Liver (tissue), 3 donors: ENCODE results near the gene DISP3.

Experiments
- EGR1 ChIP-seq, 2 donors: IDR thresholded peaks; 2 replicates each; pipeline ENCODE4 v1.6.1; 2016 to 2018; ENCODE audit warnings: antibody characterized with exemption in 2 of 2, low read depth in 2 of 2
- FOXA1 ChIP-seq: IDR thresholded peaks from 2 replicates; pipeline ENCODE4 v1.6.1; 2016; ENCODE audit warnings: antibody characterized with exemption
- NR2F2 ChIP-seq: IDR thresholded peaks from 2 replicates; pipeline ENCODE4 v1.6.1; 2016; ENCODE audit warnings: antibody characterized with exemption
- SP1 ChIP-seq: IDR thresholded peaks from 2 replicates; pipeline ENCODE4 v1.6.1; 2018; ENCODE audit warnings: antibody characterized with exemption, mild to moderate bottlenecking
- TAF1 ChIP-seq: conservative IDR thresholded peaks from 2 replicates; pipeline ENCODE4 v1.6.1; 2016; ENCODE audit warnings: antibody characterized with exemption, mild to moderate bottlenecking
- YY1 ChIP-seq: IDR thresholded peaks from 2 replicates; pipeline ENCODE4 v1.6.1; 2016; ENCODE audit warnings: antibody characterized with exemption, mild to moderate bottlenecking
- TF ChIP-seq, protein P1 (sequence below): fragments of 150-350 bp; IDR thresholded peaks from 2 replicates; pipeline ENCODE4 v1.5.1; 2017; ENCODE audit warnings: improper control_type of control experiment, low read depth, low read length; ENCODE audit not compliant: missing input control
- TF ChIP-seq, protein P2 (sequence below): IDR thresholded peaks from 2 replicates; pipeline ENCODE4 v1.6.1; 2016; ENCODE audit warnings: antibody characterized with exemption
- TF ChIP-seq, protein P3 (sequence below): IDR thresholded peaks from 2 replicates; pipeline ENCODE4 v1.6.1; 2016; ENCODE audit warnings: antibody characterized with exemption, mild to moderate bottlenecking
- donor health status: healthy.
- donor health status: healthy.

DNA sequence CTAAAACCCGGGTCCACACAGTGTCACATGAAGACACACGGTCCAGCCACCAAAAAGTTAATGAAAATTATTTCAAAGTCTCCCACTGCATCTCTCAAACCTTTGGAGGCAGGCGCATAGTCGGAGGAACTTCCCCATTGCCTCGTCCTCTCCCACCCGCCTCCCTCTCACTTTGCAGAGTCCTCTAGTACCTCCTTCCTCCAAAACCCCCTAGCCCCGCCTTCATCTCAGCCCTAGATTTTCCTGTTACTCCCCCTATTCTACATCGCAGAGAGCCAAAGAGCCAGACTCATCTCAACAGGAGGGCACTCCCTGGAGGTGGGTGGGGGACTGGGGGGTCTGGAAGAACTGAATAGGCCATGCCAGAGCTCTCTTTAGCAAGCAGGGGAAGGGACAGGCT, 79.3 kb downstream of the DISP3 start:
- TF ChIP-seq, protein P1, sequence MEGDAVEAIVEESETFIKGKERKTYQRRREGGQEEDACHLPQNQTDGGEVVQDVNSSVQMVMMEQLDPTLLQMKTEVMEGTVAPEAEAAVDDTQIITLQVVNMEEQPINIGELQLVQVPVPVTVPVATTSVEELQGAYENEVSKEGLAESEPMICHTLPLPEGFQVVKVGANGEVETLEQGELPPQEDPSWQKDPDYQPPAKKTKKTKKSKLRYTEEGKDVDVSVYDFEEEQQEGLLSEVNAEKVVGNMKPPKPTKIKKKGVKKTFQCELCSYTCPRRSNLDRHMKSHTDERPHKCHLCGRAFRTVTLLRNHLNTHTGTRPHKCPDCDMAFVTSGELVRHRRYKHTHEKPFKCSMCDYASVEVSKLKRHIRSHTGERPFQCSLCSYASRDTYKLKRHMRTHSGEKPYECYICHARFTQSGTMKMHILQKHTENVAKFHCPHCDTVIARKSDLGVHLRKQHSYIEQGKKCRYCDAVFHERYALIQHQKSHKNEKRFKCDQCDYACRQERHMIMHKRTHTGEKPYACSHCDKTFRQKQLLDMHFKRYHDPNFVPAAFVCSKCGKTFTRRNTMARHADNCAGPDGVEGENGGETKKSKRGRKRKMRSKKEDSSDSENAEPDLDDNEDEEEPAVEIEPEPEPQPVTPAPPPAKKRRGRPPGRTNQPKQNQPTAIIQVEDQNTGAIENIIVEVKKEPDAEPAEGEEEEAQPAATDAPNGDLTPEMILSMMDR: no peak
- TF ChIP-seq TAF1 (no peak), YY1 (no peak), SP1 (no peak), FOXA1 (no peak), EGR1 (IDR thresholded peaks at IDR 0.05; ENCODE audit: low read depth in 2 of 2) (no peak), NR2F2 (no peak)
- TF ChIP-seq, protein P2, sequence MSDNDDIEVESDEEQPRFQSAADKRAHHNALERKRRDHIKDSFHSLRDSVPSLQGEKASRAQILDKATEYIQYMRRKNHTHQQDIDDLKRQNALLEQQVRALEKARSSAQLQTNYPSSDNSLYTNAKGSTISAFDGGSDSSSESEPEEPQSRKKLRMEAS: no peak
- TF ChIP-seq, protein P3, sequence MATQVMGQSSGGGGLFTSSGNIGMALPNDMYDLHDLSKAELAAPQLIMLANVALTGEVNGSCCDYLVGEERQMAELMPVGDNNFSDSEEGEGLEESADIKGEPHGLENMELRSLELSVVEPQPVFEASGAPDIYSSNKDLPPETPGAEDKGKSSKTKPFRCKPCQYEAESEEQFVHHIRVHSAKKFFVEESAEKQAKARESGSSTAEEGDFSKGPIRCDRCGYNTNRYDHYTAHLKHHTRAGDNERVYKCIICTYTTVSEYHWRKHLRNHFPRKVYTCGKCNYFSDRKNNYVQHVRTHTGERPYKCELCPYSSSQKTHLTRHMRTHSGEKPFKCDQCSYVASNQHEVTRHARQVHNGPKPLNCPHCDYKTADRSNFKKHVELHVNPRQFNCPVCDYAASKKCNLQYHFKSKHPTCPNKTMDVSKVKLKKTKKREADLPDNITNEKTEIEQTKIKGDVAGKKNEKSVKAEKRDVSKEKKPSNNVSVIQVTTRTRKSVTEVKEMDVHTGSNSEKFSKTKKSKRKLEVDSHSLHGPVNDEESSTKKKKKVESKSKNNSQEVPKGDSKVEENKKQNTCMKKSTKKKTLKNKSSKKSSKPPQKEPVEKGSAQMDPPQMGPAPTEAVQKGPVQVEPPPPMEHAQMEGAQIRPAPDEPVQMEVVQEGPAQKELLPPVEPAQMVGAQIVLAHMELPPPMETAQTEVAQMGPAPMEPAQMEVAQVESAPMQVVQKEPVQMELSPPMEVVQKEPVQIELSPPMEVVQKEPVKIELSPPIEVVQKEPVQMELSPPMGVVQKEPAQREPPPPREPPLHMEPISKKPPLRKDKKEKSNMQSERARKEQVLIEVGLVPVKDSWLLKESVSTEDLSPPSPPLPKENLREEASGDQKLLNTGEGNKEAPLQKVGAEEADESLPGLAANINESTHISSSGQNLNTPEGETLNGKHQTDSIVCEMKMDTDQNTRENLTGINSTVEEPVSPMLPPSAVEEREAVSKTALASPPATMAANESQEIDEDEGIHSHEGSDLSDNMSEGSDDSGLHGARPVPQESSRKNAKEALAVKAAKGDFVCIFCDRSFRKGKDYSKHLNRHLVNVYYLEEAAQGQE: no peak
